NCI-H1092 (cell line): ENCODE data around the gene TFB1M.

Experiments
- DNase-seq: peaks from one replicate; lab custom pipeline; 2025; lab: John Stamatoyannopoulos, UW

TFB1M gene

DNA sequence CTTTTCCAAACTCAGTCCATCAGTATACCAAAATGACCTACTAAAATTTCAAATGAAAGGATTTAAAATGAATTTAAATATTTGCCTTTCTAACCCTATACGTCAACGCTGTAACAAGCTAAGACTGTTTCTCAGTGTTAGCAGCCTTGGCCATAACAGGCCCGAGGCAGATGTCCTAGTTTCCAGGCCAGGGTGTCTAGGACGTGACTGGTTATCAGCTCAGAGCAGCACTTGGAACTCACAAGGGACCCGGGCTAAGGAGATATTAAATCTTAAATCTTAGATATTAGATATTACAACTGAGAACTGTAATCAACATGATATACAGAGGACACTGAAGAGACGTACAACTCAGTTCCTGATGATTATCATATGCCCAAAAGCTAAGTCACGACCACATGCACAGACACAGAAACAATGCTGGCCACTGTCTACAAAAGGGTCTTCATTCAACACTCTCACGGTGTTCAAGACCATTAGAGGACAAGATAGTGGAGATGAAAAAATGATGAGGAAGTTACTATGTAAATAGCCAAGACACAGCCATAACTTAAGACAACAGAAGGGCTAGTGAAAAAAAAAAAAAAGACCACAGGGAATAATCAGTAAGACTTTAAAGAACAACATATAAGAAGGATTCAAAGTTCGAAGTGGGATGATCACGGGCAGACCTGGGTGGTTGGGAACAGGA is 50.8 kb downstream of the TFB1M start, which contains the start of gene CLDN20:
Gene CLDN20, plus strand, starts transcription at position 641 of the 691 bp plus-strand sequence. CDS start 11,707 bp downstream, outside the sequence.
- no peak for DNase-seq

DNA sequence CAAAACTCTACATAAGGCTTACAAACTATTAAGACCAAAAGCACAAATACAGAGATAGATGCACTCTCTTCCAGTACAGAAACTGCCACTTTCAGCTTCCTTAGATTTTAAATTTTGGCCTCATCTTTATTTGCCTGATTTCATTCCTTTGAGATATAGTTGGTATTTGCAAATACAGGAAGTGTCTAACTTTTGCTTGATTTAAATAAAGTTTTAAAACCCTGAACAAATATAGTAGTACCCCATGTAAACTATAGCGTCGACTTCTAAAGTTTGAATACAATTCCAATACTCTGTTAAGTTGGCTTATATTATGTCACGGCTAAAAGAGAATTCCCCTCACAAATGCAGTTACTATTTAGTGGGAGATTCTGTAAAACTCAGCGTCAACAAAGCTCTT is 51.6 kb downstream of the TFB1M start:
- no peak for DNase-seq

DNA sequence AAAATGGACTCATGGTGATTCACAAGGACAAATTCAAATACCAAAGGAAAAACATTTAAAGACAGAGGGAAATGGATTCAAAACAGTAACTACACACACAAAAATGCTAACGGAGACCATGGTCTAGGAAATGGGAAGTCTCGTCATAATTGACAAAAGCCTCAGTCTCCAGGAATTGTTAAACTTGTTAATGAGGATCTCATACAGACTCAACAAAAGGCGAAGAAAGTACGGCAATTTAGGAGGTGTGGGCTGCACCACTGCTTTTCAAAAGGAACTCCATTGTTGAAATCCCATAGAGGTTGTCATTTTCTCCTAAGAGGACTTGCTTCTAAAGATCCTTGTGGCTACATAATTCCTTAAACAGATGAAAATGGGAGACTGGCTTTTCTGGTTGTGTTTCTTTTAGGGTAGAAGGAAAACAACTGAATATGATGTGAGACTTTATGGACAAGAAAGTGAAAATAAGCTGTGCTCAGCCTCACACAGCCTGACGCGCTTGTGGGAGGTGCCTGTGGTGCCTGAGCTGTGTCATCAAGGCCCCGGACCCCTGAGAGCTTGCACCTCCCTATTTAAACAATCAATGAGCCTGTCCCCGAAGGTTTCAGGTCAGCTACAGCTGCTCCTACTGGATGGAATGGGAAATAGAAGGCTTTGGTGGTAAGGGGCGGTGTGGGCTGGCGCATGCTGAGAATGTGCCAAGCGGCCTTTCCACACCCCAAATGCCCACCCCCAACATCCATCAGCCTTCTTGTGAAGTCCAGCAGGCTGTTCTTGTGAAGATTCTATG is 53.0 kb downstream of the TFB1M start:
- DNase-seq = no peak

DNA sequence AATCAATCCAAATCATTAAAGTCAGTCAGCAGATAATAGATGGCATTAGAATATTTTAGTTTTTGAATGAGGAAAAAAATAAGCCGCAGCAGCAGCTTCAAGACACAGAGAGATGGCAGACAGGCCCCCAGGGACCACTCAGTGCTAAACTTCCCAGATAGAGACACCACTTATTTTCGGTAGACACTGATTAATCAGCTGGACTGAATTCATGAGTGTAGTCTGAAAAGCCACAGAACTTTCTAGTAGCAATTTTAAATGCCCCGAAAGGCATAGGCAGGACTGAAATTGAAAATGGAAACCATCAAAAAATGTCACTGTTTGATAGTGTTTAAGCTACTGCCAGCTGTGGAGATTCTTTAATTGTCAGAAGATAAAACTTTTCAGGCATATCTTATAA is 53.6 kb downstream of the TFB1M start:
- DNase-seq = no peak

DNA sequence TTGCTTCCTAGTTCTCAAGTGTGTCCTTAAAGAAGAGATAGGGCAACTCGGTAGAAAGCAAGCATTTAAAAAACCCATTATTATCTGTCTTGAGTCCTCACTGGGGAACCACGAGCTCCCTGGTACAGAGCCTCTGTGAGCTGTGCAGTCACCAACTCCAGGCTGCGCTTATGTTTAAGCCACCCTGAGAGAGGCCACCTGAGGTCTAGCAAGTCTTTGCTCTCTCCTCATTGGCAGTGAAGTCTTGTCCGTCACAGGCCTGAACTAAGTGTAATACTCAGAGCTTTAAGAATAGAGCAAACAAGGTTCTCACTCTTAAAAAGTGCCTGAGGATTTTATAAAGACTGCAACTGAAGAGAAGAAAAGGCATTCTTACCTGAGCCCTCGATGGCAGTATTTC is 54.4 kb downstream of the TFB1M start:
- no peak for DNase-seq

DNA sequence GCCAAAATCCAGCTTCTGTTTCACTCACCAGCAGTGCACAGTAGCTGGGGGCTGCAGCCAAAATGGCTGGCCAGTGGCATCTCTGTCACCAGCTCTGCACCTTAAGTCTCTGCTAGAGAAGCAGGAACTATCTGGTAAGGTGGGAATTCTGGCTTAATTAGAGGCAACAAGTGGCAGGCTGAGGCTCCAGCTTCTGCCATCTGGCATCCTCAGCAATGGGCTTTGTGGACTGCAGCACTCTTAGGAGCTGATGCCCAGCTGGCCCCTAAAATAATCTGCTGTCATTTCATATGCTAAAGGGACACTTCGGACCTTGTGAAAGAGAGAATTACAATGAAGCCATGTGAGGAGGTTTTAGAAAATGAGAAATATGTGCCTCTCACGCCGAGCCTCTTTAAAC is 55.1 kb downstream of the TFB1M start:
- DNase-seq = no peak

DNA sequence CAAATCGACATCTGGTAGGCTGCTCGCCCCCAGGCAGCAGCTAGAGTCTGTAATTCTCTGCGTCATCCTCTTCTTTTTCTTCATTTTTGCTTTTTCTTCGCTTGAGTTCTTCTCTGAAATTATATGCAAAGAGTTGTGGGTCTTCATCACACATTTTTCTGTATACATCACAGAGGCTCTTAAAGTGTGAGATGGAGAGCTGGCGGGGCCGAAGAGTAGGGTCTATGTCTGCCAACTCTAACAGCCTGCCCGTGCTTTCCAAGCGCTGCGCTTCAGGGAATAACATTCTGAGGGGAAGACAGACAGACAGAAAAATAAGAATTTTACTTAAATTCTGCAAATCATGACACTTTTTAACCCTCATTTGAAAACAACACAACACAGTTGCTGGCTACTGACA is 56.5 kb downstream of the TFB1M start:
- DNase-seq = no peak

DNA sequence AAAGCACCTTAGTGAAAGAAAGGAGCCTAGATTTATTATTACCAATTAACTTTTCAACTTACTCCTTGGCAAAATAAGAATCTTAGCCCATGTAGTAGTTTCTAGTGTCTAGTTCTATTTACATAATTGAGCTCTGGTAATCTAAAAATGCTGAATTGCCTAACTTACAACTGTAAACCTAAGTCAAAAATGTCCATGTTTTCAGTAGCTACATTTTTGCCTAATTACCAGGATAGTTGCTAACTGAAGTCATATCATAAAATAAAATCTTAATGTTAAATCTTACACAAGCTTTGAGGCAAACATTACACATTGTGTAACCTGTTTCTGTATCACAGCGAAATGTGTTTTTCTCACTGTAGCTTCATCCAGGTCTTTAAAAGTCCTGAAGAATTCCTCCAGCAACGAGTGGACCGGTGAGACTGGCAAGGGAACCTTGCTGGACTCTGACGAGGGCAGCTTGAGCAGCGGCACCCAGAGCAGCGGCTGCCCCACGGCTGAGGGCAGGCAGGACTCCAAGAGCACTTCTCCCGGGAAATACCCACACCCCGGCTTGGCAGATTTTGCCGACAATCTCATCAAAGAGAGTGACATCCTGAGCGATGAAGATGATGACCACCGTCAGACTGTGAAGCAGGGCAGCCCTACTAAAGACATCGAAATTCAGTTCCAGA is 58.0 kb downstream of the TFB1M start:
- no peak for DNase-seq

DNA sequence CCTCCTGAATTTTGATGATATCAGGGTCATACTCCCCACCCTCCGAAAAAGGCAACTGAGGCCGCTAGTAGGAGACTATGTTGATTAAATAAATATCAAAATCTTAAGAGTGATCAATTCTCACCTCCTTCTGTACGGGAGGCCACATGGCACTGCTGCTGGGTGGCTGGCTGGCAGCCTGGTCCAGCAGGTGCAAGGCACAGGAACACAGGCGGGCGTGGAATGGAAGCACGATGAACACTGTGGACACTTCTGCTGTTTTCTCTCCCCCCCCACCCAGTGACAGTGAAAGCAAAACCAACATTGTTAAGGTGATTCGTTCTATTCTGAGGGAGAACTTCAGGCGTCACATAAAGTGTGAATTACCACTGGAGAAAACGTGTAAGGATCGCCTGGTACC is 60.1 kb downstream of the TFB1M start:
- DNase-seq = no peak

DNA sequence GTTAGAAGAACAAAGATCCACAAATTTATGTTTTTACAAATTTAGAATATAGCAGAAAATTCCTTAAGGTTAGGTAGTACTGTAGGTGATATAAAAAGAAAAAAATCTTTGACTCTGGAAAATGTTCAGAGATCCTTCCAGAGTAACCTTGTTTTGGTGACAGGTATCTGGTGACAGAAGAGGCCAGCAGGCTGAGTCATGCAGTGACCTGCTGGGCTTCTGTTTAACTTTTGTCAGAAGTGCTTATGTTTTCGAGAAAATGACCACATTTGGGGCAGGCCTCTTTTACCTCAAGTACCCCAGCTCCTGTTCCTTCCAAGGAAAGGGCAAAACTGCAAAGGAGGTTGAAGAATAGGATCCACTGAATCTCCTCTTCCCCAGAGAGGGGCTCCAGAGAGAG is 60.9 kb downstream of the TFB1M start:
- DNase-seq = no peak

DNA sequence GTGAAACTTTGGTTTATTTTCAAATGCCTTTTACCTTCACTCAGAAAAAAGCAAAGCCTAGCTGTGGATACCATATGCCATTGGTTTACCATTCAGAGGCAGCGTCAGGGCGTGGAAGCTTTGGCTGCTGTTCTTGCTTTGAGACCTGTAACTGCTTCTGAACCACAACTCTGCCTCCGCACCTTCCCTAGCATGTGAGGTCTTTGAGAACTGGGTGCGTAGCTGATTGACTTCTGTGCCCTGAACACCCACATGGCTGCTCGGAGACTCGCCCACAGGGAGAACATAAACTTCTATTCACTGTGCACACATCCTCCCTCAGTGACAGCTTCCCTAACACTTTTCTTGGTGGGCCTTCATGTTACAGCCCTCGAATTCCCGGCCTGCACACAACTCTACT is 61.7 kb downstream of the TFB1M start:
- no peak for DNase-seq

DNA sequence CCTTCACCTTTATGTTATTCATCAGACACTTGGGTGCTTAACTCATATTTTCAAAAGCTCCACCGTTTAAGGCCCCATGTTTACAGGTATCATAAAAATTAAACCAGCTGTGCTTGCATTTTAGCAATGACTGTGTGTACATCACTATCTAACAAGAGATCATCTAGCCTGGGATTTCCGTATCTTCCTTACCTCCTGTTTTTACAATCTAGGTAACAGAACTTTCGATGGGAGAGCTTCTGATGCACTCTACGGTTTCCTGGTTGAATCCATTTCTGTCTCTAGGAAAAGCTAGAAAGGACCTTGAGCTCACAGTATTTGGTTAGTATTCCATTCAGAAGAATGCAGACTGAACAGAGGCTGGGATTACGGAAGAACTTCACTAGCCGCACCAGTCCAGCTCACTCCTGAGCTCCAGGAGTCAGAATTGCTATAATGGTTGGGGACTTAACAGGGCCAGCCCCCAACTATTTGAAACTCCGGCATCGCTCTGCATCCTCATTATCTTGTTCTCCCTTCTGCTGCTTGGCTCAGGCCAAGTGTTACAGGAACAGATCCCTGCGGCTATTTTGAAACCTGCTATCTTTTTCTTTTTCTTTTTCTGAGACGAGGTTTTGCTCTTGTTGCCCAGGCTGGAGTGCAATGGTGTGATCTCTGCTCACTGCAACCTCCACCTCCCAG is 63.4 kb downstream of the TFB1M start:
- no peak for DNase-seq

DNA sequence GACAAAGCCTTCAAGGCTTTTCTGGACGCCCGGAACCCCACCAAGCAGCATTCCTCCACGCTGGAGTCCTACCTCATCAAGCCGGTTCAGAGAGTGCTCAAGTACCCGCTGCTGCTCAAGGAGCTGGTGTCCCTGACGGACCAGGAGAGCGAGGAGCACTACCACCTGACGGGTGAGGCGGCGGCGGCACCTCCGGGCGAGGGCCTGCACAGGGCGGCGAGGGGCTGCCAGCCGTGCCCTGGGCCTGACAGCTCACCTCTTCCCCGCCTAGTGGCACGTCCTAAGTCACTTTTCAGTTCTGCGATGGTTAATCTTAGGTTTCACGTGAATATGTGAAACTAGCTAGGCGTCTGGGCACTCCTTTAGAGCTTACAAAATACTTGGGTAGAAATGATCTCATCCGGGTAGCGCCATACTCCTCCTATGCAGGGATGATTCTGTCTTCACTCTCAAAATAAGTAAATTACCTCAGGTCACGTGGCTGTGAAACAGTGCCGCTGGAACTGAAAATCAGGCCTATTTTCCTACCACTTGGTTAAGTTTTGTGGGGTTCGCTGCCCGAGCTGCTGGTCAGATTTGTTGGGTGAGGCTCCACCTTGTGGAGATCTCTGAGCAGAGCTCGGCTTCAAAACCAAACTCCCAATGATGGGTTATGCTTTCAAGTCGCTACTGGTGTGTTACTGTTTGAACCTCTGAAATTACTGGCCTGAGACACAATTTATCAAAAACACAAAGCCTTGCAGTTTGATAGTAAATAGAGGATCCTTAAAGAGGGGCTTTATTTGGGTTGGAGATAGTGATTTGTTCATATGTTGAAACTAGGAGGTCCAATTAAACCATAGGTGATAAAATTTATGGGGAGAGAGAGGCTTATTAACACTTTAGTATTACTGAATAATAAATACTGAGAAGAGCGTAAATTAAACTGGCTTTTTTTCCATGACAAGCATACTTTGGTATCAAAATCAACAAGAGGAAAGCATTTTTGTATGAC is 66.0 kb downstream of the TFB1M start:
- no peak for DNase-seq

DNA sequence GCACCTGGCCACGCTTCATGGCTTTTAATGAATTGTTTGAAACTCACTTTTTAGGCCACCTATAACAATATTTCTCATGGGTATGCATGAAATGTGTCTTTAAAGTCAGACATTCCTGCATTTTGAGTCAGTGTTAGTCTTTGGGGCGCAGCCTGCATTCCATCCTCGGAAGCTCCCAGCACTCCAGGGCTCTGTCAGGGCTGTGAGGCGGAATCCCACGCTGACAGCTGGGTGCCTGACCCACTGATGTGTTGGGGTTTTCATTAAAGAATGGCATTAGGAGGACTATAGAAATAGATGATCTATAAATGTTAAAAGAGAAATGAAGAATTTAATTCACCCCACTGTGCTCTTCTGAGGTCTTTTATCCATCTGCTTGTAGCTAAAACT is 66.7 kb downstream of the TFB1M start:
- DNase-seq = no peak

DNA sequence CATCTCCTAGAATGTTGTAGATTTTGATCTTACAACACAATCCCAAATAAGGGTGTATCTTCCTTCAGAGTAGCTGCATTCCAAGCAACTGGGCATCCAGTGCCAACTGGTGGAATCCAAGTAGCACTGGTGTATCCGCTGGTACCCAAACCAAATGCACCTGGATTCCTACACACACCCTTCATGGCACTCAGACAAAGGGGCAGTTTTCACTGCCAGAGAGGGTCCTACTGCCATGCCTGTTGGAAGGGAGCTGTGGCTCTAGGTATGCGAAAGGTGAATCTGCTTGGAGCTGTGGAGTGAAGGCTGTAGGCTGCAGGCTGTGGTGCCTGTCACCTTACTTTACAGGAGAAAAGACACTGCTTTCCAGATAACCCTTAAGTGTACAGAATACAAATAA is 67.5 kb downstream of the TFB1M start:
- no peak for DNase-seq

DNA sequence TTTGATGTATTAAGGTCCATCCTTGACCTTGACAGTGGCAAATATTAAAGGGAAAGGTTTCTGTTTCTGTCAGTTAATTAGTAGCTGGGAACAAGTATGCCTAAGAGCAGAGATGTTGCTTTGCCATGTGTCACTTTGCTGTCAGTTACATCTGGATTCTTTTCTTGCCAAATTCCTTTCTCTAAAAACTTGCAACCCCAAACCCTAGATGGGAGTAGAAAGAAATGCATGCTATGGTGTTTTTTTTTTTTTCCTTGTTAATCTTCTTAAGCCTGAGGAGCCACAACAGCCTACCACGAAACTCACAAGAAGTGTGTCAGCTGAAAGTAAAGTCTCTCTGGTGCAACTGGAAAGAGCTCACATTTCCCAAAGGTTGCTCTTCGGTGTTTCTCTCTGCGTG is 68.5 kb downstream of the TFB1M start:
- DNase-seq = no peak

DNA sequence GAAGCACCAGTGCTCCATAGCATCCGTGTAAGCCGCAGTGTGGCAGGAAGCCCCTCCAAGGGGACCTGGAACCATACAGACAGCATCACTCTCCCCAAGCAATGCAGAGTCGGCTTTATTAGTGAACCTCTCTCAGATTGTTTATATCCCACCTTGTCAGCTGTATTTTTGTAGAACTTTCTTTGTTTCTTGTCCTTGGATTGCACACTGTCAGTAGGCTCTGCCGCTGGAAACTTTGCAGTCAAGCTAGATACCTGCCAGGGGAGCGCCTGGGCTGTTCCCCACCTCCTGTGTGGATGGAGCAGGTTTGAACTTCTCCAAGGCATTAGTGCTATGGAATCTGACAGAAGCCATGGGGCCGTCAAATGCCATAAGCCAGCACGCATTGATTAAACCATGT is 69.1 kb downstream of the TFB1M start:
- DNase-seq = no peak

DNA sequence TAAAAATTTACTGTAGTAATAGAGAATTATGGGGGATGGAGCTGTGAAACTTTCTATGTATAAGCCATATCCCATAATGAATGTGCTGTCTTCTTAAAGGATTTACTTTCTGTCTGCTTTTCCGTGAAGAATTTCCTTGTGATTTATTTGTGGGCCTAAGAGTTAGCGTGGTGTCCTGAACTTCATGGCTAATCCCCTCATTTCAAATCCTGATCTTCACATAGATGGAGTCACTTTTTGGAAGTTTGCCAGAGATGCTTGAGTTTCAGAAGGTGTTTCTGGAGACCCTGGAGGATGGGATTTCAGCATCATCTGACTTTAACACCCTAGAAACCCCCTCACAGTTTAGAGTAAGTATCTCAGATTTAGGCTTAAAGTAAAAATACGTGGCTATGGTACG is 69.8 kb downstream of the TFB1M start:
- no peak for DNase-seq

DNA sequence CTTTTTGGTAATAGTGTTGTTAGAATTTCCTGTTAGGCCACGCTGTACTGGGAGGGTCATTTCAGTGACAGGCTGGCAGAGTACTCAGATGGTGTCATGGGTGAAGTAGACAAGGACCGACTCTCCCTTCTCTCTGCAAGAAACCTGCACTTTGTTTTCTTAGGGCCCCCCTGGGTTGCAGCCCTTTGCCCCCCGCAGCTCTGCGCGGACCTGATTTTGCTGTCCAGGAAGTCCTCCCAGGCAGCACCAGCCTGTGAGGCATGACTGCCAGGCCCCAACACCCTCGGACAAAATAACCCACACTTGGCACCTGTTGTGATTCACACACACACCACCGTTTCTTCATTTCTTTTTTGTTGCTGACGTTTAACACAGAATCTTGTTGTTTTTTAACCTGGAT is 72.3 kb downstream of the TFB1M start:
- DNase-seq = no peak

DNA sequence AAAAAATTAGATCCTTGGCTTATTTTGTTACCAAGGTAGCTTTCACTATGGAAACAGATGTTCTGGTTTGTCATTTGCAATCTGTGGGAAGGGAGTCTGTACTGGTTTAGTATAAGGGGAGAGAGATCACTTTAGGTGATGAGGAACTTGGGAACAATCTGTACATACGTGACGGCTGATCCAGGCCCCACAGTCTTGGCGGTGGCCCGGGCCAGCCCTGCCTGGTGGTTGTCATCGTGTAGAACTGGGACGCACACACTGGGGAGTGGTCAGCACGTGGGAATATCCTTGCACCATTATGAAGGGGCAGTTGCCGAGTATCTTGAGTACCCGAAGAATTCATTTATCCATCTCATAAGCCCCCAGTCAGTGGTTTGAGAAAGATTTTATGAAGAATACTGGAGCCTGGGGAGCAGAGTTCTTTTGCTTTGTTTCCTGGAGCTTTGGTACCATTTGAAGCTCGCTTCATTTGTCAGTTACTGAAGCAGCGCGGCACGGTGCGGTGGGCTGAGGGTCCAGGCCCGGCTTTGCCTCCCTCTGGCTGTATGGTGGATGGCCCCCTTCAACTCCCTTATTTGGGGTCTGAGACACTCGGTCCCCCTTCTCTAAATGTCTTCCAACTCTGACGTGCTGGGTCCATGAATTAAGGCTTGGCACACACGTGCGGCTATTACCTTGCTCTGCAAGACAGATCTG is 73.2 kb downstream of the TFB1M start:
- DNase-seq = no peak

DNA sequence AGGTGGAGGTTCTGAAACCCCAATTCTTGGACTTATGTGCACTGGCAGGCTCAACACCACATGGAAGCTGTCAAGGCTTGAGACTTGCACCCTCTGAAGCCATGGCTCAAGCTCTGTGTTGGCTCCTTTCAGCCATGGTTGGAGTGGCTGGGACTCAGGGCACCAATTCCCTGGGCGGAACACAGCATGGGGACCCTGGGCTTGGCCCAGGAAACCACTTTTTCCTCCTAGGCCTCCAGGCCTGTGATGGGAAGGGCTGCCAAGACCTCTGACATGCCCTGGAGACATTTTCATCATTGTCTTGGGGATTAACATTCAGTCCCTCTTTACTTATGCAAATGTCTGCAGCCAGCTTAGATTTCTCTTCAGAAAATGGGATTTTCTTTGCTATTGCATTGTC is 76.7 kb downstream of the TFB1M start:
- no peak for DNase-seq
